ENCODE data around the gene ANO8. TPM values are rescaled to one million over a fixed set of nuclear protein-coding genes. Genes with fewer than 3 reads are reported as not detected.
A peak's percentile ranks its signal among the peaks of the same experiment; 100 is the strongest.

Gene ANO8
- total and polyA plus RNA-seq, 12 donors = 4.4 to 78.0 (median 27.9) TPM

GRCh38 chr19:17282488-17283125 lies 52.0 kb downstream of the ANO8 start:
- TF ChIP-seq POLR2A (IDR thresholded peaks at IDR 0.05) (no peak), CTCF (IDR thresholded peaks at IDR 0.05) (peak; percentile 73 to 96 (median 90))
- peak overlapping the region in 1 of 4 donors; percentile 41 for H3K4me3 ChIP-seq
- H3K9me3 ChIP-seq (replicated peaks in 1 of 3) = no peaks in the 10 kb centered on the region
- H3K4me1 ChIP-seq (replicated peaks in 1 of 2) = peaks cover 10 to 17% of the 10 kb centered on the region in 2 donors
- H3K27me3 ChIP-seq = peaks cover 6% of the 10 kb centered on the region
- intact Hi-C loops (cut with DNase I) = loop anchor here (2.0 to 10.0 kb wide), 4 partner anchors 78 to 508 kb away; no protein-coding TSS in a partner anchor
- peaks cover 0 to 5% of the 10 kb centered on the region in 2 donors for H3K36me3 ChIP-seq (replicated peaks in 1 of 2)
- H3K27ac ChIP-seq = no peak overlapping the region
- DNase-seq = peak; percentile 79 to 94 (median 86)
- 3 to 12% (median 3%) methylated on average over 4 to 45 of the region's 45 CpGs for WGBS, 4 donors

- H3K4me1 ChIP-seq (replicated peaks in 1 of 2) = peaks cover 10 to 17% of the 10 kb centered on the region in 2 donors
- DNase-seq = peak in 1 of 7 donors; percentile 18
- H3K9me3 ChIP-seq (replicated peaks in 1 of 3) = no peaks in the 10 kb centered on the region
- 6 to 30% (median 13%) methylated on average over 10 to 75 of the region's 75 CpGs for WGBS, 4 donors
- TF ChIP-seq POLR2A (IDR thresholded peaks at IDR 0.05) = no peak
- no peak for TF ChIP-seq CTCF (IDR thresholded peaks at IDR 0.05)
- intact Hi-C loops (cut with DNase I) = loop anchor here (2.0 to 10.0 kb wide), 4 partner anchors 77 to 507 kb away; no protein-coding TSS in a partner anchor
- H3K27me3 ChIP-seq = peaks cover 6% of the 10 kb centered on the region
- H3K4me3 ChIP-seq = peak within 1 kb of the TSS in 1 of 4 donors; percentile 41
- no peak within 1 kb of the TSS for H3K27ac ChIP-seq
- peaks cover 0 to 15% of the 10 kb centered on the region in 2 donors for H3K36me3 ChIP-seq (replicated peaks in 1 of 2)
Measured at GRCh38 chr19:17281391-17282304, 53.0 kb downstream of the ANO8 start, which contains the start of gene ANKLE1. ANKLE1 (plus strand) TSS chr19:17281901; CDS start chr19:17281921, 20 bp downstream.

GRCh38 chr19:17279436-17279835 lies 55.2 kb downstream of the ANO8 start:
- H3K9me3 ChIP-seq (replicated peaks in 1 of 3) = no peaks in the 10 kb centered on the region
- intact Hi-C loops (cut with DNase I) = no loop called here
- H3K27me3 ChIP-seq = peaks cover 6% of the 10 kb centered on the region
- peaks cover 0 to 36% of the 10 kb centered on the region in 2 donors for H3K36me3 ChIP-seq (replicated peaks in 1 of 2)
- no peak overlapping the region for H3K27ac ChIP-seq
- peaks cover 10 to 17% of the 10 kb centered on the region in 2 donors for H3K4me1 ChIP-seq (replicated peaks in 1 of 2)
- whole genome bisulfite sequencing, 4 donors = 63 to 98% (median 70%) methylated on average over 2 to 3 of the region's 3 CpGs
- no peak for DNase-seq
- no peak overlapping the region for H3K4me3 ChIP-seq
- TF ChIP-seq CTCF (IDR thresholded peaks at IDR 0.05) (no peak), POLR2A (IDR thresholded peaks at IDR 0.05) (no peak)

Data from adrenal gland (tissue), 12 donors.